Mucosa of rectum (tissue), 2 donors: ENCODE data around the gene LARGE1.

ENCODE experiments used
- H3K27ac ChIP-seq, 2 donors: one replicate each; pipeline ENCODE4 v1.7.0; 2013; ENCODE audit warnings: inconsistent platforms in 2 of 2, low read depth in 2 of 2, low read length in 2 of 2
- H3K27me3 ChIP-seq, 2 donors: one replicate each; pipeline ENCODE4 v1.7.0; 2013; ENCODE audit warnings: low read length in 2 of 2; ENCODE audit not compliant: control insufficient read depth in 2 of 2, insufficient read depth in 2 of 2
- H3K36me3 ChIP-seq, 2 donors: one replicate each; pipeline ENCODE4 v1.7.0; 2013; ENCODE audit warnings: low read length in 2 of 2; ENCODE audit not compliant: control insufficient read depth in 2 of 2, insufficient read depth in 2 of 2
- H3K4me1 ChIP-seq, 2 donors: one replicate each; pipeline ENCODE4 v1.7.0; 2013; ENCODE audit warnings: low read length in 2 of 2, mild to moderate bottlenecking in 1 of 2; ENCODE audit not compliant: control insufficient read depth in 2 of 2, insufficient read depth in 2 of 2
- H3K4me3 ChIP-seq, 2 donors: one replicate each; pipeline ENCODE4 v1.7.0; 2013; ENCODE audit warnings: low read length in 2 of 2
- H3K9ac ChIP-seq, 2 donors: one replicate each; pipeline ENCODE4 v1.7.0; 2013; ENCODE audit warnings: low read length in 2 of 2, low read depth in 1 of 2, mild to moderate bottlenecking in 1 of 2
- H3K9me3 ChIP-seq, 2 donors: one replicate each; pipeline ENCODE4 v1.7.0; 2013; ENCODE audit warnings: low read length in 2 of 2; ENCODE audit not compliant: control insufficient read depth in 2 of 2
- donor health status: healthy.
- donor health status: Normal muscosa, but diverticular disease.

Gene LARGE1

GRCh38 chr22:33875316-33875715 lies 45.0 kb downstream of the LARGE1 start:
- no peak overlapping the region for H3K9ac ChIP-seq

GRCh38 chr22:33874206-33874605 lies 46.1 kb downstream of the LARGE1 start:
- Histone ChIP-seq H3K4me1 (peaks cover 15 to 18% of the 10 kb centered on the region in 2 donors), H3K4me3 (no peak overlapping the region), H3K27me3 (no peaks in the 10 kb centered on the region), H3K27ac (peak overlapping the region; percentile 10 to 26), H3K9ac (no peak overlapping the region), H3K36me3 (no peaks in the 10 kb centered on the region), H3K9me3 (no peaks in the 10 kb centered on the region)

More at GRCh38 chr22:33875316-33875715, 45.0 kb downstream of the LARGE1 start:
- no peak overlapping the region for H3K4me3 ChIP-seq
- H3K27ac ChIP-seq = no peak overlapping the region
- H3K36me3 ChIP-seq = no peaks in the 10 kb centered on the region
- H3K27me3 ChIP-seq = no peaks in the 10 kb centered on the region
- no peaks in the 10 kb centered on the region for H3K9me3 ChIP-seq
- peaks cover 13% of the 10 kb centered on the region in 2 donors for H3K4me1 ChIP-seq

GRCh38 chr22:33873666-33874065 lies 46.6 kb downstream of the LARGE1 start:
- peak overlapping the region; percentile 10 to 26 for H3K27ac ChIP-seq
- H3K4me3 ChIP-seq = no peak overlapping the region
- no peaks in the 10 kb centered on the region for H3K27me3 ChIP-seq
- peaks cover 15 to 18% of the 10 kb centered on the region in 2 donors for H3K4me1 ChIP-seq
- H3K9ac ChIP-seq = peak overlapping the region in 1 of 2 donors; percentile 23
- H3K36me3 ChIP-seq = no peaks in the 10 kb centered on the region
- no peaks in the 10 kb centered on the region for H3K9me3 ChIP-seq

- peaks cover 18 to 19% of the 10 kb centered on the region in 2 donors for H3K4me1 ChIP-seq
Observed at GRCh38 chr22:33873186-33873585, 47.1 kb downstream of the LARGE1 start.

GRCh38 chr22:33871935-33872334 lies 48.3 kb downstream of the LARGE1 start:
- no peaks in the 10 kb centered on the region for H3K9me3 ChIP-seq
- peaks cover 27 to 31% of the 10 kb centered on the region in 2 donors for H3K4me1 ChIP-seq
- H3K27me3 ChIP-seq = no peaks in the 10 kb centered on the region
- H3K9ac ChIP-seq = no peak overlapping the region
- no peak overlapping the region for H3K4me3 ChIP-seq
- H3K27ac ChIP-seq = no peak overlapping the region
- H3K36me3 ChIP-seq = no peaks in the 10 kb centered on the region

More at GRCh38 chr22:33873186-33873585, 47.1 kb downstream of the LARGE1 start:
- peak overlapping the region in 1 of 2 donors; percentile 24 for H3K27ac ChIP-seq
- no peaks in the 10 kb centered on the region for H3K27me3 ChIP-seq
- no peaks in the 10 kb centered on the region for H3K36me3 ChIP-seq
- H3K4me3 ChIP-seq = no peak overlapping the region
- H3K9me3 ChIP-seq = no peaks in the 10 kb centered on the region
- peak overlapping the region in 1 of 2 donors; percentile 23 for H3K9ac ChIP-seq

- Histone ChIP-seq H3K4me1 (peaks cover 34 to 42% of the 10 kb centered on the region in 2 donors), H3K27ac (peak overlapping the region in 1 of 2 donors; percentile 26), H3K9me3 (no peaks in the 10 kb centered on the region), H3K4me3 (no peak overlapping the region), H3K27me3 (no peaks in the 10 kb centered on the region), H3K36me3 (no peaks in the 10 kb centered on the region), H3K9ac (no peak overlapping the region)
Observed at GRCh38 chr22:33869946-33870345, 50.3 kb downstream of the LARGE1 start.

- Histone ChIP-seq H3K9me3 (no peaks in the 10 kb centered on the region), H3K9ac (no peak overlapping the region), H3K4me3 (no peak overlapping the region), H3K4me1 (peaks cover 22 to 34% of the 10 kb centered on the region in 2 donors), H3K36me3 (no peaks in the 10 kb centered on the region), H3K27me3 (no peaks in the 10 kb centered on the region), H3K27ac (peak overlapping the region; percentile 74 to 80)
Observed at GRCh38 chr22:33867971-33868370, 52.3 kb downstream of the LARGE1 start.

GRCh38 chr22:33867118-33867866 lies 53.0 kb downstream of the LARGE1 start:
- Histone ChIP-seq H3K36me3 (no peaks in the 10 kb centered on the region), H3K27ac (peak overlapping the region; percentile 74 to 80), H3K4me3 (peak overlapping the region in 1 of 2 donors; percentile 29), H3K9me3 (no peaks in the 10 kb centered on the region), H3K4me1 (peaks cover 22 to 34% of the 10 kb centered on the region in 2 donors), H3K27me3 (no peaks in the 10 kb centered on the region), H3K9ac (peak overlapping the region in 1 of 2 donors; percentile 38)

GRCh38 chr22:33866511-33866910 lies 53.8 kb downstream of the LARGE1 start:
- Histone ChIP-seq H3K36me3 (no peaks in the 10 kb centered on the region), H3K27ac (peak overlapping the region; percentile 5 to 80), H3K9ac (no peak overlapping the region), H3K27me3 (no peaks in the 10 kb centered on the region), H3K4me1 (peaks cover 22 to 34% of the 10 kb centered on the region in 2 donors), H3K9me3 (no peaks in the 10 kb centered on the region), H3K4me3 (no peak overlapping the region)

GRCh38 chr22:33865996-33866395 lies 54.3 kb downstream of the LARGE1 start:
- no peaks in the 10 kb centered on the region for H3K36me3 ChIP-seq
- peaks cover 22 to 34% of the 10 kb centered on the region in 2 donors for H3K4me1 ChIP-seq
- H3K27me3 ChIP-seq = no peaks in the 10 kb centered on the region
- no peak overlapping the region for H3K27ac ChIP-seq
- no peak overlapping the region for H3K4me3 ChIP-seq
- no peak overlapping the region for H3K9ac ChIP-seq
- no peaks in the 10 kb centered on the region for H3K9me3 ChIP-seq
